ENCODE measurements around the gene DNAI1.
"Not testable (repeated sequence)": the region's sequence is repeated elsewhere in the genome, so short reads cannot be mapped to it uniquely, and the experiment has no call there.

- TF ChIP-seq CTCF (IDR thresholded peaks at IDR 0.05; ENCODE audit: insufficient read depth, low read depth, low read length); EZH2 (IDR thresholded peaks at IDR 0.05; ENCODE audit: insufficient read depth, low read length): not testable (repeated sequence)
Measured at GRCh38 chr9:34437926-34438307, 20.7 kb upstream of the DNAI1 start.

Measured in astrocyte (in vitro differentiated cells and primary cell).